T1000 (cell line): Measurements from ENCODE around the gene CTSF.

Experiments used
- DNase-seq: peaks from one replicate; lab custom pipeline; 2025; ENCODE audit warnings: mixed read lengths; lab: John Stamatoyannopoulos, UW

The CTSF gene

DNA sequence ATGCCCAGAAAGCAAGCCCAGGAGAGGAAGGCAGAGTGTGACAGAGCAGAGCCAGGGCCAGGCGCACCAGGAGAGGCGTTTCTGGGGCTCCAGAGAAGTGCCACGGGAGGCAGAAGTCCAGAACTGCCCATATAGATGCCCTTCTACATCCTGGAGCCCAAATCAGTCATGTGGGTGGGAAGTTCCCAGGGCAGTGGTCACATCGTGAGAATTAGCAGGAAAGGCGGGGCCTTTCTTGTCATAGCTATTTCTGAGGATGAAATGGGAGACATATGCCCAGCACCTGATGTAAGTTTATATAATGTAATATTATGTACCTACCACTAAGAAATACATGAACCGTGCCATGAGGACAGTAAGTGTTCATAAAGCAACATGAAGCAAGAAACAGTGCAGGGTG lies 35.6 kb downstream of the CTSF start:
- no peak for DNase-seq

DNA sequence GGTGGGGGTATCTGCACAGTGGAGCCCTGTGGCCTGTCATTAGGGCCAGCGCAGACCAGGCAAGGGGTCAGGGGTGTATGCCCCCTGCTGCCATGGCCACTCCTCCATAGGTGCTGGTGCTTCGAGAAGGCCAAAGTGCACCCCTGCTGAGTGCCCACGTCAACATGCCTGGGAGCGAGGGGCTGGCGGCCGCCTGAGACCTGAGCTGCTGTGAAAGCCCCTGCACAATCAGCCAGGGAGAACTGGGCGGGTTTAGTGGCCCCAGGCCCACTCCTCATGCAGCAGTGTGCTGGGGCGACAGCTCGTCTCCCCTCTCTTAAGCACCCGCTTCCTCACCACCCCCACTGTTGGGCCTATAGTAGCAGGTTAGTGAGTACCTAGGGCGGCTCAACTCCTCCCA lies 36.6 kb downstream of the CTSF start:
- DNase-seq: no peak

DNA sequence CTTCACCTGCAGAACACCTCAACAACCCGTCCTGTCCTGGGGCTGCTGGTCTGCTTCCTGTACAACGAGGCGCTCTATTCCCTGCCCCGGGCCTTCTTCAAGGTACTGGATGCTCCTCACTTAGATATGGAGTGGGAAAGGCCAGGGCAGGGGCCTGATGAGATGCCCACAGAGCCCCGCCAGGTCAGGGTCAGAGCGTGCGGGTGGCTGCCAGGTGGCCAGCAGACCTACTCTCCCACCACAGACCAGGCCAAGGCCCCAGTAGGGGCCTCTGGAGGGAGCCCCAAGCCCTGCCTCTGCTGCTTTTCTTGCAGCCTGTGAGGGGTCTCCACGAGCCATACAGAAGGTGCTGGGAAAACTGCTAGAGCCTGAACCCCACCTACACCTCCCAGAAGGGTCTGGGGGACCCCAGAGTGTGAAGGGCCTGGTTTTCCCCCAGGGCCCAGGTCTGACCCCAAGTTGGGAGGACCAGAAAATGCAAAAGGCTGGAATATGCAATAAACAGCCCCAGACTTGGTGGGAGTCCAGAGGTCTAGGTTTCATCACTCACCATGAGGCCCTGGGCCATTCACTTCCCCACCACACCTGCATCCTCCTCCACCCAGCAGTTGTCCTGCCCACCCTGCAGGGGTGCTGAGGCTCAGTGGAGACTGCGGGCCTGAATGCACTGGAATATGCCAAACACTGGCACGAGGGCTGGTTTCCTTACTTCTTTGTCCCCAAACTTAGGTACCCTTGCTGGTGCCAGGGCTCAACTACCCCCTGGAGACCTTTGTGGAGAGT lies 37.3 kb downstream of the CTSF start:
- DNase-seq: no peak

DNA sequence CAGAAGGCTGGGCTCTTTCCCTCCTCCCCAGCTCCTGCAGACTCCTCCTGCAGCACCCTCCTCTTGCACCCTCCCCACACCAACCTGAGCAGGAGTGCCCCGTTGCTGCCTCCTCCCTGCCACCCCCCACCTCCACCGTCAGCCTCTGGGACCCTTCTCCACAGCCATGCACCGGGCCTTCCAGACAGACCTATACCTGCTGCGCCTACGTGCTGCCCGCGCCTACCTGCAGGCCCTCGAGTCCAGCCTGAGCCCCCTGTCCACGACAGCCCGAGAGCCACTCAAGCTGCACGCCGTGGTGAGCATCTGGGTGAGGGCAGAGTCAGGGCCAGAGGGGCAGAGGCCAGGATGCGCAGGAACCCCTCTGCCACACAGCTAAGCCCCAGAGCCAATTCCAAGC lies 38.8 kb downstream of the CTSF start:
- DNase-seq: no peak

DNA sequence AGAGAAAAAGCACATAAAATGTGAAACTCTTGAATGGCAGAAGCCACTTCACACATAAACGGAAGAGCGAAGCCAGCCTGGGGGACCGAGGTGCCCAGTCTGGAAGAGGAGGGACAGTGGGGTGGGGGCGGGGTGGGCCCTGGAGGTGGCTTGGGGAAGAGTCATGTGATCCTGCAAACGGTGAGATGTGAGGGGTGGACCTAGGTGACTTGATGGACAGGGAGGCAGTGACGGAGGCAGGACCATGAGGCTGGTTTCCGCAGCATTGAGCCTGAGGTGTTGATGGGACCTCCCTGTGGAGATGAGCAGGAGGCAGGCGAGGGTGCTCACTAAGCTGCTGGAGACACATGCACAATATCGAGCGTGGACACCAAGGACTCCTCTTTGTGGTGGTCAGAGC lies 39.3 kb downstream of the CTSF start:
- no peak for DNase-seq

DNA sequence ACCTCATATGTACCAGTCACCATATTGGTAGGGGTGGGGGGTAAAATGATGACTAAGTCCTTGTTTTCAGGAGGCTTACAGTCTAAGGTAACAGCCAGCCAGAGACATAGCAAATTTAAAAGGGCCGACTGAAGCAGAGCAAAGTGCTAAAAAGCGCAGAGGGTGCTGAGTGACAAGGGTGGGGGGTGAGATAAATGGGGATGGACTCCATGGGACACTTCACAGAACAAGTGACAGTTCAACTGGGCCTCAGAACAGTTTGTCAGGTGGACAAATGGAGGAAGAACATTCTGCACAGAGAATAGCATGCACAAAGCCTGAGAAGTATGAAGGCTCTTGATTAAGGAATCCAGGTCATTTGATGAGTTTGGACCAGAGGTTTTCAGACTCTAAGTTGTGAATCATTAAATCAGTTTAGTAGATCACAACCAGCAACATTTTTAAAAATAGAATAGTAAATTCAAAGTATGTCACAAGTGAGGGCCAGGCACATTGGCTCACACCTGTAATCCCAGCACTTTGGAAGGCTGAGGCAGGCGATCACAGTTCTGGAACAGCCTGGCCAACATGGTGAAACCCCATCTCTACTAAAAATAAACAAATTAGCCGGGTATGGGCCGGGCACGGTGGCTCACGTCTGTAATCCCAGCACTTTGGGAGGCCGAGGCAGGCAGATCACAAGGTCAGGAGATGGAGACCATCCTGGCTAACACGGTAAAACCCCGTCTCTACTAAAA lies 43.9 kb downstream of the CTSF start:
- no peak for DNase-seq

DNA sequence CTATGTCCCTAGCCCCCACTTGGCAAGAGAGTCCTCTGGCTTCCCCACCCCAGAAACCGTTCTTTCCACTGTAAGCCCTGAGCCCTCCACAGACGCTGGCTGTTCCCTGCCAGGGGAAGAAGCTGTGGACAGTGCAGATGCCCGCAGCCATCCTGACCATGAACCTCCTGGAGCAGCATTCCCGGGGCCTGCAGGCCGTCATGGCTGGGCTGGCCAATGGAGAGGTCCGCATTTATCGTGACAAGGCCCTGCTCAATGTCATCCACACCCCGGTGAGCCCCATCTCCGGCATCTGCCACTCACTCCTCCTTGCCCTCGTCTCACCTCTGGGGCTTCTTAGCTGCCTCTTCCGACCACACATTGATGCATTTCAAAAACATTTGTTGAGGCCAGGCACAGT lies 44.8 kb downstream of the CTSF start:
- no peak for DNase-seq
